GM12874 (cell line): Measurements from ENCODE around the gene GRK2.
A peak's percentile ranks its signal among the peaks of the same experiment; 100 is the strongest.

ENCODE experiments used
- CTCF ChIP-seq: IDR thresholded peaks from 2 replicates; pipeline ENCODE4 v1.5.1; 2011; ENCODE audit warnings: low read depth, mild to moderate bottlenecking, control low read depth, low read length, moderate library complexity; ENCODE audit not compliant: insufficient read depth

GRK2 gene

GRCh38 chr11:67250059-67251043 is 15.9 kb upstream of the GRK2 start:
- TF ChIP-seq CTCF, result no peak

GRCh38 chr11:67251841-67252240 is 14.4 kb upstream of the GRK2 start:
- TF ChIP-seq CTCF, result no peak

DNA sequence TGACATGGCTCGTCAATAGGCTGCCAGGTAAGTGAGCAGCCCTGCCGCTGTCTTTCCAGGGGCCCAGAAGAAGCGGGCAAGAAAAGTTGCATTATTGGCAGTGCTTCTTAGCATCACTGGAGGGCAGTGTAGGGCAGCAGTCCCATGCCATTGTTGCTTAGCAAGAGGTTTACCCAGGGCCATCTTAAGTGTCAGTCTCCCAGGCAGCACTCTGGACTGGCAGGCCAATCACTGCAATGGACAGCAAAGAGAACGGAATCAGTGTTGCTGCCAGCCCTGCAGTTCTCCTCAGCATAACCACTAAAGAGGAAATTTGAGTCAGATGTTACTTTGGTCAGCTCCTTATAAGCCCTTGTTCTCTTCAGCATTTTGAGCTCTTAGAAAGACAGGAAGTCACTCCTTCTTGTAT is 13.4 kb upstream of the GRK2 start:
- peak; percentile 48 for TF ChIP-seq CTCF

GRCh38 chr11:67253872-67254624 is 12.2 kb upstream of the GRK2 start:
- TF ChIP-seq CTCF, result no peak

- no peak for TF ChIP-seq CTCF
Observed at GRCh38 chr11:67254798-67255197, 11.5 kb upstream of the GRK2 start.

DNA sequence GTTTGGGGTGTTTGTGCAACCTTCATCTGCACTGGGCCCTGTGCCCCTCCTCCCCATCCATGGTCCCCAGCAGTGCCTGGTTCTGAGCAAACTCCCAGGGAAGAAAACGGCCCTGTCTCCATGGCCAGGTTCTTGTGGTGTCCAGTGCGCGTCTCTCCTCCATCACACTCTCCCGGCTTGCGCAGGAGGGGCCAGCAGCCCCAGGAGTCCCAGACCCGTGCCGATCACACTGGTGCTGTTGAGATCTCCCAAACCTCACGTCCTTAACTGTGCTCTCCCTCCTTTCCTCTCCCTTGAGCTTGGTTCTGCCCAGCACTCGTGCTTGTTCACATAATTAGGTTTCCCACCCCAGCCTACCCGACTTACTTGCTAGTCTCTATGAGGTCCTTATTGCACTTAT is 10.9 kb upstream of the GRK2 start:
- no peak for TF ChIP-seq CTCF

DNA sequence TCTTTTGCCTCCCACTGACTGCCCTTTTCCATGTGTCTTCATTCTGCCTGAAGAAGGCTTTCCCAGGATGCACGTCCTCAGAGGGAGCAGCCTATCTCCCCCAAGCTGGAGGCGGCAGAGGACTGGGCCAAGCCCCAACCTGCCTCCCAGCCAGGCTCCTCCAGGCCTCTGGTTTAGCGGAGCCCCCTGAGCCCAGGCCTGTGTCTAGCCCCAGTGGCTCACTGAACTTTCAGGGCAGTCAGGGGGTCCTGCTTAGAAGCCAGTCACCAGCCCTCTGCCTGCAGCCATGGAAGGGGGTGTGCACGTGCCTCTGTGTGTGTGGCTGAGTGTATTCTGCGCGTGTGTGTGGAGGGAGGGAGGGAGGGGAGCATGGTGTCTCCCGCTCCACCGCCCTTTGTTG is 10.4 kb upstream of the GRK2 start:
- TF ChIP-seq CTCF, result no peak
